ENCODE results near the gene PPP2R2D.
A peak's percentile ranks its signal among the peaks of the same experiment; 100 is the strongest.

The PPP2R2D gene
- 64.2 to 83.2 (median 67.1) reads per million in 4 donors for total RNA-seq

GRCh38 chr10:131900350-131901152, at the start of gene PPP2R2D:
TSS of gene PPP2R2D (plus strand) at chr10:131901008. CDS start at chr10:131901149, 141 bp downstream.
- DNase-seq = peak; percentile 93 to 96 (median 94)

GRCh38 chr10:131851346-131851745, 49.5 kb upstream of the PPP2R2D start:
- DNase-seq = peak in 1 of 5 donors; percentile 3

GRCh38 chr10:131852176-131852822, 48.5 kb upstream of the PPP2R2D start:
- DNase-seq = peak in 1 of 5 donors; percentile 2

GRCh38 chr10:131852823-131853609, 47.8 kb upstream of the PPP2R2D start:
- peak in 1 of 5 donors; percentile 1 for DNase-seq

GRCh38 chr10:131853610-131853964, 47.2 kb upstream of the PPP2R2D start:
- DNase-seq = no peak

GRCh38 chr10:131854579-131855335, 46.1 kb upstream of the PPP2R2D start:
- DNase-seq = no peak

- DNase-seq = no peak
These were observed 45.1 kb upstream of the PPP2R2D start for GRCh38 chr10:131855461-131856401.

- DNase-seq = no peak
These were observed 44.2 kb upstream of the PPP2R2D start for GRCh38 chr10:131856441-131857094.

GRCh38 chr10:131857156-131858117, 43.4 kb upstream of the PPP2R2D start:
- no peak for DNase-seq

GRCh38 chr10:131858118-131858515, 42.7 kb upstream of the PPP2R2D start:
- no peak for DNase-seq

- DNase-seq = no peak
These were observed 42.0 kb upstream of the PPP2R2D start for GRCh38 chr10:131858583-131859340.

GRCh38 chr10:131859341-131860020, 41.3 kb upstream of the PPP2R2D start:
- DNase-seq = no peak

- no peak for DNase-seq
These were observed 40.5 kb upstream of the PPP2R2D start for GRCh38 chr10:131860311-131860710.

GRCh38 chr10:131860806-131861440, 39.9 kb upstream of the PPP2R2D start:
- no peak for DNase-seq

GRCh38 chr10:131862548-131862947, 38.3 kb upstream of the PPP2R2D start:
- DNase-seq = no peak

- DNase-seq = no peak
These were observed 35.4 kb upstream of the PPP2R2D start for GRCh38 chr10:131865223-131865917.

- DNase-seq = no peak
These were observed 34.1 kb upstream of the PPP2R2D start for GRCh38 chr10:131866673-131867072.
